ENCODE results near the gene TMPO. TPM values are rescaled to one million over a fixed set of nuclear protein-coding genes. Genes with fewer than 3 reads are reported as not detected.

TMPO gene
- total and polyA plus RNA-seq, 2 donors (not counting 3 experiments of a cell fraction or from before 2014, with no cell fraction given) = 27.8 to 150 TPM

DNA sequence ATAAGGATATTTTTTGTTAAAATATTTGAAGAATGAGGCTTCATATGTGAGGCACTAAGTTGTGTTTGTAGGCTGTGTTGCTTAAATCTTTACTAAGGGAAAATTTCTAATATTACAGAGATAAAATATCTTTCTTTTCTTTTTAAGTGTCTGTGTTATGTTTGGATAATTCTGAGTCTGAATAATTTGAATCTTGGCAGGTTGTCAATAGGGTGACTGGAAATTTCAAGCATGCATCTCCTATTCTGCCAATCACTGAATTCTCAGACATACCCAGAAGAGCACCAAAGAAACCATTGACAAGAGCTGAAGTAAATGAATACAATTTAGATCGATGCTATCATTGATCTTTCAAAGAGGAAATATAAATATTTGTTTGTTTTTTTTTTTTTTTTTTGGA, 29.4 kb downstream of the TMPO start:
- Histone ChIP-seq H2AFZ (ENCODE audit: low read depth, low read length) (no peak overlapping the region), H3K9ac (replicated peaks; ENCODE audit: extremely low read depth, insufficient read depth, low read length) (no peak overlapping the region), H3K4me2 (ENCODE audit: insufficient read depth, low read length) (no peak overlapping the region), H3K36me3 (ENCODE audit: control insufficient read depth in 2 of 2, extremely low read depth in 1 of 2, insufficient read depth in 2 of 2, low read length in 2 of 2) (peaks cover 2 to 22% of the 10 kb centered on the region in 2 experiments), H3K4me3 (replicated peaks in 1 of 3; ENCODE audit: insufficient read depth in 1 of 3, low read depth in 1 of 3, low read length in 3 of 3) (no peak overlapping the region), H3K79me2 (ENCODE audit: control insufficient read depth, insufficient read depth, low read length) (peaks cover 34% of the 10 kb centered on the region), H3K27ac (ENCODE audit: insufficient read depth, low read depth, low read length) (no peak overlapping the region), H3K27me3 (ENCODE audit: control insufficient read depth in 2 of 2, insufficient read depth in 2 of 2, low read length in 2 of 2) (no peaks in the 10 kb centered on the region), H3K4me1 (ENCODE audit: control insufficient read depth, extremely low read depth, insufficient read depth, low read length) (no peaks in the 10 kb centered on the region), H4K20me1 (replicated peaks; ENCODE audit: control insufficient read depth, extremely low read depth, insufficient read depth, low read length) (no peaks in the 10 kb centered on the region), H3K9me1 (replicated peaks; ENCODE audit: control insufficient read depth, extremely low read depth, insufficient read depth, low read length) (no peaks in the 10 kb centered on the region), H3K9me3 (replicated peaks; ENCODE audit: control insufficient read depth, insufficient read depth, low read length) (no peaks in the 10 kb centered on the region)
- no TSS peak for BruUV-seq (replicated peaks)
- ChIA-PET POLR2A (no interaction called here), CTCF (interaction anchor here (0.7 to 1.3 kb wide), 3 partner anchors 12 to 80 kb away, joined by 3 to 4 read pairs (median 3); no protein-coding TSS in a partner anchor)
- intact Hi-C loops (cut with micrococcal nuclease) (no loop called here), dilution Hi-C loops (cut with MboI; ENCODE audit: extremely low pct_ligation_motif_present, low sequenced_read_pairs) (no loop called here)
- no peak for TF ChIP-seq POLR2AphosphoS5 (IDR thresholded peaks at IDR 0.05; ENCODE audit: insufficient read depth, low read depth, low read length)
- TF ChIP-seq, protein P1, sequence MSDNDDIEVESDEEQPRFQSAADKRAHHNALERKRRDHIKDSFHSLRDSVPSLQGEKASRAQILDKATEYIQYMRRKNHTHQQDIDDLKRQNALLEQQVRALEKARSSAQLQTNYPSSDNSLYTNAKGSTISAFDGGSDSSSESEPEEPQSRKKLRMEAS (IDR thresholded peaks at IDR 0.05; ENCODE audit: insufficient read depth, insufficient read length) = no peak
- TF ChIP-seq MYC (IDR thresholded peaks at IDR 0.05; ENCODE audit: low read depth, low read length) = no peak
- no peak for TF ChIP-seq FOS (IDR thresholded peaks at IDR 0.05; ENCODE audit: borderline replicate concordance, insufficient read depth, low read length)
- no peak for TF ChIP-seq JUN (IDR thresholded peaks at IDR 0.05; ENCODE audit: borderline replicate concordance, insufficient read depth, insufficient read length, low read depth)
- no peak for TF ChIP-seq POLR2A (IDR thresholded peaks at IDR 0.05; ENCODE audit: low read depth, low read length)
- TF ChIP-seq, protein P2, sequence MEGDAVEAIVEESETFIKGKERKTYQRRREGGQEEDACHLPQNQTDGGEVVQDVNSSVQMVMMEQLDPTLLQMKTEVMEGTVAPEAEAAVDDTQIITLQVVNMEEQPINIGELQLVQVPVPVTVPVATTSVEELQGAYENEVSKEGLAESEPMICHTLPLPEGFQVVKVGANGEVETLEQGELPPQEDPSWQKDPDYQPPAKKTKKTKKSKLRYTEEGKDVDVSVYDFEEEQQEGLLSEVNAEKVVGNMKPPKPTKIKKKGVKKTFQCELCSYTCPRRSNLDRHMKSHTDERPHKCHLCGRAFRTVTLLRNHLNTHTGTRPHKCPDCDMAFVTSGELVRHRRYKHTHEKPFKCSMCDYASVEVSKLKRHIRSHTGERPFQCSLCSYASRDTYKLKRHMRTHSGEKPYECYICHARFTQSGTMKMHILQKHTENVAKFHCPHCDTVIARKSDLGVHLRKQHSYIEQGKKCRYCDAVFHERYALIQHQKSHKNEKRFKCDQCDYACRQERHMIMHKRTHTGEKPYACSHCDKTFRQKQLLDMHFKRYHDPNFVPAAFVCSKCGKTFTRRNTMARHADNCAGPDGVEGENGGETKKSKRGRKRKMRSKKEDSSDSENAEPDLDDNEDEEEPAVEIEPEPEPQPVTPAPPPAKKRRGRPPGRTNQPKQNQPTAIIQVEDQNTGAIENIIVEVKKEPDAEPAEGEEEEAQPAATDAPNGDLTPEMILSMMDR (IDR thresholded peaks at IDR 0.05; ENCODE audit: extremely low read depth in 1 of 2, insufficient read depth in 1 of 2, low read depth in 1 of 2, low read length in 2 of 2) = no peak
- TF ChIP-seq GATA2 (IDR thresholded peaks at IDR 0.05; ENCODE audit: insufficient read depth, insufficient read length, low read depth, low read length) = no peak
- TF ChIP-seq EZH2 (IDR thresholded peaks at IDR 0.05; ENCODE audit: borderline replicate concordance, low read depth, low read length, severe bottlenecking) = no peak
- no peak for FAIRE-seq
- no peak for DNase-seq (ENCODE audit: low read depth, low spot score)
